K562 (cell line): ENCODE results near the gene SEMA3F. TPM values are rescaled to one million over a fixed set of nuclear protein-coding genes. Genes with fewer than 3 reads are reported as not detected.
"Not testable (repeated sequence)": the region's sequence is repeated elsewhere in the genome, so short reads cannot be mapped to it uniquely, and the experiment has no call there.

Source experiments
- ATAC-seq: fragments of 200-7000 bp; cut with Tn5 transposase; 3 replicates; pipeline ENCODE4 v1.9.1; 2020; ENCODE audit warnings: moderate library complexity
- BruUV-seq: library from RNA; stranded (reverse); fragments of 400-500 nt; replicated peaks from 2 replicates; lab custom pipeline; 2021; lab: Mats Ljungman, UMichigan
- CTCF ChIA-PET: fragments of 300-600 bp; formaldehyde crosslinking; extraction: SDS; loops from one replicate; lab custom pipeline; 2021; ENCODE audit warnings: low intra/inter-chr PET ratio; lab: Yijun Ruan, JAX
- POLR2A ChIA-PET: fragments of 300-600, 350-650 bp; sonication (Branson Sonifier 250); formaldehyde crosslinking; extraction: SDS; loops from one replicate; lab custom pipeline; 2021; ENCODE audit warnings: antibody characterized with exemption, inconsistent platforms; lab: Yijun Ruan, JAX
- DNase-seq, 4 experiments: peaks; one replicate each; pipeline versions ENCODE4 v3.0.0 to v3.0.0-alpha.2; 2011 to 2018; ENCODE audit warnings: low spot score in 3 of 4, mixed read lengths in 3 of 4; ENCODE audit errors: extremely low read depth in 1 of 4
- FAIRE-seq: peaks from 2 replicates; lab custom pipeline; 2011; peaks lifted over from hg19 to GRCh38; lab: Jason Lieb, UNC
- H2AFZ ChIP-seq: 2 replicates; pipeline ENCODE4 v1.6.0; 2011; ENCODE audit warnings: low read depth, low read length, control low read depth, inconsistent platforms
- H3K27ac ChIP-seq: fragments of 200-600 bp; 3 replicates; pipeline ENCODE4 v1.8.0; 2011; ENCODE audit warnings: low read depth, mild to moderate bottlenecking, control low read depth, inconsistent platforms, low read length, moderate library complexity, mixed read lengths; ENCODE audit errors: extremely low read depth
- H3K27me3 ChIP-seq, 2 experiments: fragments of 300-600 bp in 1 of 2; 2 replicates in 1 of 2; 3 replicates in 1 of 2; pipeline versions ENCODE4 v1.6.0 to v1.8.0; 2011; ENCODE audit warnings: inconsistent platforms in 2 of 2, low read length in 2 of 2, mild to moderate bottlenecking in 1 of 2, mixed read lengths in 1 of 2, moderate library complexity in 1 of 2; ENCODE audit not compliant: control insufficient read depth in 2 of 2, insufficient read depth in 2 of 2
- H3K36me3 ChIP-seq: fragments of 300-600 bp; 3 replicates; pipeline ENCODE4 v1.8.0; 2011; ENCODE audit warnings: mild to moderate bottlenecking, low read length, inconsistent platforms; ENCODE audit not compliant: control insufficient read depth, insufficient read depth
- H3K4me1 ChIP-seq, 2 experiments: fragments of 200-600 bp in 1 of 2; replicated peaks in 1 of 2; 2 replicates in 1 of 2; 3 replicates in 1 of 2; pipeline versions ENCODE4 v1.5.1 to v1.8.0; 2011; ENCODE audit warnings: inconsistent platforms in 2 of 2, low read length in 2 of 2, mild to moderate bottlenecking in 1 of 2, mixed read lengths in 1 of 2, moderate library complexity in 1 of 2; ENCODE audit not compliant: control insufficient read depth in 2 of 2, insufficient read depth in 2 of 2
- H3K4me2 ChIP-seq: 2 replicates; pipeline ENCODE4 v1.6.1; 2011; ENCODE audit warnings: low read length, control low read depth, inconsistent platforms, mixed read lengths; ENCODE audit not compliant: insufficient read depth
- H3K4me3 ChIP-seq: fragments of 200-600 bp; sonication (generic), shearing (Covaris generic); 2 replicates; pipeline ENCODE4 v1.5.1; 2016; ENCODE audit warnings: control low read depth, inconsistent platforms
- H3K79me2 ChIP-seq: fragments of 200-600 bp; 3 replicates; pipeline ENCODE4 v1.8.0; 2011; ENCODE audit warnings: low read length, inconsistent platforms; ENCODE audit not compliant: control insufficient read depth, insufficient read depth
- H3K9ac ChIP-seq, 2 experiments: 2 replicates each; pipeline versions ENCODE4 v1.6.0 to v1.6.1; 2011; ENCODE audit warnings: low read depth in 2 of 2, low read length in 2 of 2, control low read depth in 1 of 2, inconsistent platforms in 1 of 2, mild to moderate bottlenecking in 1 of 2, mixed read lengths in 1 of 2; ENCODE audit not compliant: insufficient read depth in 1 of 2
- H3K9me1 ChIP-seq: one replicate; pipeline ENCODE4 v1.6.0; 2011; ENCODE audit warnings: inconsistent platforms, mild to moderate bottlenecking, low read length, moderate library complexity; ENCODE audit not compliant: control insufficient read depth, insufficient read depth
- H3K9me3 ChIP-seq: replicated peaks from 2 replicates; pipeline ENCODE4 v1.5.1; 2011; ENCODE audit warnings: low read depth, low read length, inconsistent platforms; ENCODE audit not compliant: control insufficient read depth, insufficient read depth
- H4K20me1 ChIP-seq: replicated peaks from 2 replicates; pipeline ENCODE4 v1.6.1; 2011; ENCODE audit warnings: low read length, inconsistent platforms, mixed read lengths; ENCODE audit not compliant: control insufficient read depth, insufficient read depth
- ATF7 ChIP-seq: fragments of 450-650 bp; IDR thresholded peaks from 2 replicates; pipeline ENCODE4 v1.7.1; 2014; ENCODE audit warnings: mild to moderate bottlenecking, moderate library complexity
- EGR1 ChIP-seq: fragments of 450-650 bp; conservative IDR thresholded peaks from 2 replicates; pipeline ENCODE4 v1.6.1; 2017; ENCODE audit warnings: mild to moderate bottlenecking
- JUND ChIP-seq, 2 experiments: IDR thresholded peaks; 2 replicates in 1 of 2; 3 replicates in 1 of 2; pipeline ENCODE4 v1.6.1; 2011; ENCODE audit warnings: borderline replicate concordance in 2 of 2, low read depth in 2 of 2, low read length in 2 of 2, improper control_type of control experiment in 1 of 2, missing biosample characterization in 1 of 2, missing genetic modification characterization in 1 of 2, missing genetic modification reagents in 1 of 2
- ZFX ChIP-seq: sonication (generic); formaldehyde crosslinking; IDR thresholded peaks from 2 replicates; pipeline ENCODE4 v1.8.0; 2022; ENCODE audit warnings: mild to moderate bottlenecking, missing genetic modification reagents, moderate library complexity
- ZNF384 ChIP-seq: IDR thresholded peaks from 2 replicates; pipeline ENCODE4 v1.6.1; 2012; ENCODE audit warnings: low read depth, low read length, improper control_type of control experiment
- WGBS: fragments of 100-300 bp; shearing (Covaris generic); methylation state at CpG from one replicate; pipeline ENCODE4 v1.1.6; 2016; ENCODE audit warnings: low coverage, mixed read lengths; ENCODE audit not compliant: insufficient coverage; ENCODE audit errors: missing lambda C conversion rate; 5-methylcytosine and 5-hydroxymethylcytosine counted together
- in situ Hi-C: fragments of 300-500 bp; cut with MboI; formaldehyde crosslinking; loops from 4 replicates; pipeline ENCODE4 v1.15.0; 2018; ENCODE audit warnings: inconsistent platforms, mixed read lengths
- intact Hi-C: fragments of 100-400 bp; cut with micrococcal nuclease; formaldehyde crosslinking; loops from 2 replicates; pipeline ENCODE4 v1.14.2; 2022
- polyA plus RNA-seq, 8 experiments: library from polyadenylated mRNA; depleted of rRNA in 4 of 8; stranded (reverse) in 5 of 8; unstranded in 3 of 8; fragments of >200 nt; fragmentation: Nextera tagmentation in 2 of 8; fragmentation: Illumina TruSeq in 1 of 8; extraction: Ambion mirVana in 2 of 8; extraction: Trizol in 1 of 8; gene quantifications; 2 replicates each; pipeline versions ENCODE4 v1.2.1 to v1.2.3, GENCODE V29; 2011 to 2014; ENCODE audit warnings: inconsistent platforms in 1 of 8, missing spikeins in 1 of 8
- total RNA-seq, 7 experiments: library from RNA; depleted of rRNA in 6 of 7; stranded (reverse); fragments of >200 nt in 6 of 7; fragmentation: Illumina TruSeq in 2 of 7; extraction: Trizol in 2 of 7; gene quantifications; 2 replicates each; pipeline versions ENCODE4 v1.2.1 to v1.2.3, GENCODE V29; 2011 to 2021; ENCODE audit warnings: low replicate concordance in 1 of 7
- TF ChIP-seq, protein P1 (sequence below), 2 experiments: fragments of 450-650 bp in 1 of 2; sonication (generic) in 1 of 2; formaldehyde crosslinking in 1 of 2; IDR thresholded peaks in 1 of 2; conservative IDR thresholded peaks in 1 of 2; 2 replicates each; pipeline versions ENCODE4 v1.6.1 to v1.8.1; 2016 to 2023; ENCODE audit warnings: mild to moderate bottlenecking in 2 of 2, moderate library complexity in 2 of 2, inconsistent platforms in 1 of 2, missing genetic modification reagents in 1 of 2

The SEMA3F gene
- total and polyA plus RNA-seq, 9 of the 15 experiments (the other 6 are each of a cell fraction or from before 2014, with no cell fraction given) = 0.58 to 3.0 (median 2.0) TPM; not detected in 2

DNA sequence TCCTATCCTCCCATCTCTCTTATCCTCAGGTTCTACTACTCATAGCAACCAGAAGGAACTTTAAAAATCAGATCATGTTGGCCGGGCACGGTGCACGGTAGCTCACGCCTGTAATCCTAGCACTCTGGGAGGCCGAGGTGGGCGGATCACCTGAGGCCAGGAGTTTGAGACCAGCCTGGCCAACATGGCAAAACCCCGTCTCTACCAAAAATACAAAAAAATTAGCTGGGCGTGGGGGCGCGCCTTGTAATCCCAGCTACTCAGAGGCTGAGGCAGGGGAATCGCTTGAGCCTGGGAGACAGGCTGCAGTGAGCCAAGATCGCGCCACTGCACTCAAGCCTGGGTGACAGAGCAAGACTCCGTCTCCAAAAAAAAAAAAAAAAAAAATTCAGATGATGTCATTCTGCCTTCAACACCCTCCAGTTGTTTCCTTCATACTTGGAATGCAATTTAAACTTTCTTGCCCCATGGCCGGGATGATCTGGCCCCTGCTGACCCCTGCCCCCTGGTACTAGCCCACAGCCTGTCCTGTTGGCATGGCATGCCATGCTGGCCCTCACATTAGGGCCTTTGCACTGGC is 73.2 kb downstream of the SEMA3F start:
- Histone ChIP-seq H3K9ac (peak overlapping the region; percentile 68 to 93), H3K4me1 (peaks cover 18 to 48% of the 10 kb centered on the region in 2 experiments), H3K27ac (peak overlapping the region; percentile 82), H2AFZ (peak overlapping the region; percentile 97), H3K4me2 (peak overlapping the region; percentile 87), H3K4me3 (peak overlapping the region; percentile 47)
- H4K20me1 ChIP-seq; DNase-seq; H3K9me1 ChIP-seq; ATAC-seq; H3K36me3 ChIP-seq; H3K9me3 ChIP-seq; H3K79me2 ChIP-seq; H3K27me3 ChIP-seq; intact Hi-C loops; BruUV-seq; TF ChIP-seq JUND (IDR thresholded peaks at IDR 0.05; ENCODE audit: borderline replicate concordance, low read depth, low read length): not testable (repeated sequence)
- FAIRE-seq = peak; percentile 59
- 8% methylated on average over 12 of the region's 15 CpGs for WGBS
- CTCF ChIA-PET = interaction anchor here (0.6 to 4.0 kb wide), 4 partner anchors 18 to 106 kb away, joined by 3 to 91 read pairs (median 32); no protein-coding TSS in a partner anchor
- POLR2A ChIA-PET = interaction anchor here (0.6 to 1.2 kb wide), 4 partner anchors 19 to 320 kb away, joined by 3 read pairs; no protein-coding TSS in a partner anchor
- in situ Hi-C loops = loop anchor here (5.0 kb wide), 2 partner anchors 36 to 44 kb away; partner anchors contain the start of gene GNAT1
- TF ChIP-seq ZNF384 (peak; percentile 87), ZFX (peak; percentile 32; the same call in 1 of the 2 replicates), ATF7 (peak; percentile 77), EGR1 (peak; percentile 47), JUND (tag; IDR thresholded peaks at IDR 0.05; ENCODE audit: borderline replicate concordance, low read depth, low read length) (peak; percentile 17; the same call in 1 of the 3 replicates)
- TF ChIP-seq, protein P1, sequence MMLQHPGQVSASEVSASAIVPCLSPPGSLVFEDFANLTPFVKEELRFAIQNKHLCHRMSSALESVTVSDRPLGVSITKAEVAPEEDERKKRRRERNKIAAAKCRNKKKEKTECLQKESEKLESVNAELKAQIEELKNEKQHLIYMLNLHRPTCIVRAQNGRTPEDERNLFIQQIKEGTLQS (IDR thresholded peaks at IDR 0.05) = peak; percentile 81
- TF ChIP-seq, protein P1 (CRISPR knock-in tag; conservative IDR thresholded peaks at IDR 0.05) = not testable (repeated sequence)
